Stimulated activated CD8-positive, alpha-beta memory T cell treated with anti-CD3 and anti-CD28 coated beads, Interleukin-12 subunit alpha, Interleukin-12 subunit beta, amount 100 ng/mL, for 4 hours (primary cell): ENCODE measurements around the gene OR52I2.

Experiments used
- DNase-seq: peaks from one replicate; pipeline ENCODE4 v3.0.0-alpha.2; 2020; ENCODE audit warnings: low read depth

The OR52I2 gene

GRCh38 chr11:4607781-4608666, 26.5 kb downstream of the OR52I2 start, which contains the start of gene TRIM68:
Gene TRIM68, minus strand, starts transcription at chr11:4608231. Its CDS starts 2,727 bp downstream, at chr11:4605504.
- DNase-seq, result peak; percentile 91

- DNase-seq, result no peak
Measured at GRCh38 chr11:4610258-4610935, 28.9 kb downstream of the OR52I2 start.

- DNase-seq, result no peak
Measured at GRCh38 chr11:4611986-4612385, 30.4 kb downstream of the OR52I2 start.

GRCh38 chr11:4615856-4616444, 34.4 kb downstream of the OR52I2 start:
- no peak for DNase-seq

DNA sequence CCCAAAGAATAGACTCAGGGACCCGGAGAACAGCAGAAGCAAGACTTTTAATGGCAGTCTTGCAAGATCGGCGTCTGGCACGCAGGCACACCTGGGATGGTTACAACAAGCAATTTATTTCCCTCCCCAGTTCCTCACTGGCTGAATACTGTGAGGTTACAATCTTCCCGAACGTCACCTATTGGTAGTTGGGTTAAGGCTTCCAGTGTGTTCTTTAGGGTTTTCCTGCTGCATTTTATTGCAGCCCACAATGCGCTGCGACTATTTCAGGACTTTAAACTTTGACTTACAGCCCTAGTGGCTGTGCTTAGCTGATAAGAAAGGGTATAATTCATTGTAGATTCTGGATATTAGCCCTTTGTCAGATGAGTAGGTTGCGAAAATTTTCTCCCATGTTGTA, 38.0 kb downstream of the OR52I2 start:
- DNase-seq, result no peak

GRCh38 chr11:4626207-4627099, 44.9 kb downstream of the OR52I2 start:
- DNase-seq, result no peak

DNA sequence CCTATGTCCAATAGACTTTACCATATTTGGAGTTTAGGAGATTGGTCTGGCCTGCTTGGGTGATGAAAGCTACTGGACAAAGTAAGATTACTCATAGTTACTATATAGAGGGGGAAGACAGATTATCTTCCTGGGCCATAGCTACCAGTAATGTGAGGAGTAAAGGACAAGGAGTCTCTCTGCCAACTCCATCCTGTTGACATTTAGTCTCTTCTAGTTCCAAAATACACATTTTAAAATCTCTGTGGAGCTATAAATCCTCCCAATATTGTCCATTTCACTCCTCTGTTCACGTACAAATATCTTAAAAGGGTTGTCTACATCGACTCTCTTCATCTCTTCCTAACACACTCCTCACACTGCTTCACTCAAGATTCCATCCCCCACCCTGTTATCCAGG, 54.6 kb downstream of the OR52I2 start:
- DNase-seq, result no peak

- DNase-seq, result peak; percentile 30
Measured at GRCh38 chr11:4636962-4637661, 55.6 kb downstream of the OR52I2 start, which contains the start of gene OR51D1. Gene OR51D1, plus strand, starts transcription at chr11:4637477. Its CDS starts 2,314 bp downstream, at chr11:4639791.

DNA sequence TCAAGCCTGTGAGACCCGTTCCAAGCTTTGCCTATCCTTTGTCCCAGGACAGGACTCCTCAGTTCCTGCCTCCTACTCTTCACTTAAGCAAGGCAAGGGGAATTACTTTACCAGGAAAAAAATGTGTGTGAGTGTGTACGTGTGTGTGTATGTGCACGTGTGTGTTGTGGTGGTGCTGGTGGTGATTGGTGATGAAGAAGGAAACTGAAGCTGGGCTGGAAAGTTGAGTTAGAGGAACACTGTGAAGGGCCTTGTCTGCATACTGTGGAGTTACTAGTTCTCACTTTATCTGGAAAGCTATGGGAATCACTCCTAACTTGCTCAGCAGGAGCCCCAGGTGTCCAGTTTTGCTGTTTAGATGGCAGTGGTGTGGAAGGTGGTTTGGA, 56.1 kb downstream of the OR52I2 start:
- DNase-seq, result no peak

DNA sequence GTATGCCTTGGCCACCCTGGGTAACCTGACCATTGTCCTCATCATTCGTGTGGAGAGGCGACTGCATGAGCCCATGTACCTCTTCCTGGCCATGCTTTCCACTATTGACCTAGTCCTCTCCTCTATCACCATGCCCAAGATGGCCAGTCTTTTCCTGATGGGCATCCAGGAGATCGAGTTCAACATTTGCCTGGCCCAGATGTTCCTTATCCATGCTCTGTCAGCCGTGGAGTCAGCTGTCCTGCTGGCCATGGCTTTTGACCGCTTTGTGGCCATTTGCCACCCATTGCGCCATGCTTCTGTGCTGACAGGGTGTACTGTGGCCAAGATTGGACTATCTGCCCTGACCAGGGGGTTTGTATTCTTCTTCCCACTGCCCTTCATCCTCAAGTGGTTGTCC, 58.4 kb downstream of the OR52I2 start:
- no peak for DNase-seq

- DNase-seq, result no peak
Measured at GRCh38 chr11:4641501-4641900, 60.0 kb downstream of the OR52I2 start.

DNA sequence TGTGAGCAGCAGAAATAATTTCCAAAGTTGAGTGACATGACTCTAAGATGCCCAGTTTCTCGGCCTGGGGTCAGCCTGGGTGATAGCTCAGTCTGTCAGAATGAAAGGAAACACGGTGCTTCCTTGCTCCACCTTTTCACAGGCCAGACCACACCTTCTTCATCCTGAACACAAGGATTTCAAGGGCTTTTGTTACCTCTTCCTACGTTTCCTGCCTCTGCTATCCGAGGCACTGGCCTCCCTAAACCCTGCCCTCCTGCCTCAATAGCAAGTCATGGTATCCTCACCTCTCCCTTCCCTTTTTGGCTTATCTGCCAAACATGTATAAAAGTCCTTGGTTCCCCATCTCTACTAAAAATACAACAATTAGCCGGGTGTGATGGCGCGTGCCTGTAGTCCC, 60.5 kb downstream of the OR52I2 start:
- no peak for DNase-seq
